Measurements from ENCODE around the gene NDUFA7. TPM values are rescaled to one million over a fixed set of nuclear protein-coding genes. Genes with fewer than 3 reads are reported as not detected.
A peak's percentile ranks its signal among the peaks of the same experiment; 100 is the strongest.

NDUFA7 gene
- total and polyA plus RNA-seq, 2 of the 13 experiments (the other 11 are each of a cell fraction or from before 2014, with no cell fraction given) = 64.5 to 71.5 TPM

GRCh38 chr19:8363803-8364771 is 42.9 kb upstream of the NDUFA7 start, which contains the start of gene ANGPTL4 (continued):
- TF ChIP-seq ZNF318 (CRISPR knock-in tag; IDR thresholded peaks at IDR 0.05) = peak; percentile 79; the same call in 1 of the 2 replicates
- no peak for TF ChIP-seq REL (CRISPR knock-in tag; conservative IDR thresholded peaks at IDR 0.05)
- TF ChIP-seq ZNF83 (CRISPR knock-in tag; IDR thresholded peaks at IDR 0.05; ENCODE audit: borderline replicate concordance) = peak; percentile 53; the same call in 1 of the 2 replicates
- no peak for TF ChIP-seq SNAPC5 (CRISPR knock-in tag; IDR thresholded peaks at IDR 0.05; ENCODE audit: borderline replicate concordance)
- TF ChIP-seq NRL (CRISPR knock-in tag; IDR thresholded peaks at IDR 0.05; ENCODE audit: borderline replicate concordance) = no peak
- TF ChIP-seq ZNF101 (CRISPR knock-in tag; IDR thresholded peaks at IDR 0.05; ENCODE audit: borderline replicate concordance, low read depth) = no peak
- TF ChIP-seq ZNF264 (CRISPR knock-in tag; IDR thresholded peaks at IDR 0.05) = no peak
- TF ChIP-seq ZNF17 (CRISPR knock-in tag; IDR thresholded peaks at IDR 0.05) = no peak
- TF ChIP-seq ZNF350 (CRISPR knock-in tag; IDR thresholded peaks at IDR 0.05; ENCODE audit: borderline replicate concordance, low read depth) = no peak
- no peak for TF ChIP-seq ZNF367 (CRISPR knock-in tag; IDR thresholded peaks at IDR 0.05; ENCODE audit: borderline replicate concordance)
- TF ChIP-seq ZNF296 (CRISPR knock-in tag; conservative IDR thresholded peaks at IDR 0.05) = no peak
- TF ChIP-seq MYNN (CRISPR knock-in tag; IDR thresholded peaks at IDR 0.05; ENCODE audit: low read depth) = no peak
- TF ChIP-seq MLXIP (CRISPR knock-in tag; IDR thresholded peaks at IDR 0.05; ENCODE audit: borderline replicate concordance) = no peak
- peak; percentile 82; the same call in 1 of the 2 replicates for TF ChIP-seq TERF1 (CRISPR knock-in tag; IDR thresholded peaks at IDR 0.05)

Data from HepG2 (cell line).